Mucosa of stomach (tissue), 1 donor: ENCODE results near the gene CR2.
"Not testable (repeated sequence)": the region's sequence is repeated elsewhere in the genome, so short reads cannot be mapped to it uniquely, and the experiment has no call there.

Source experiments
- H3K27me3 ChIP-seq: one replicate; pipeline ENCODE4 v1.7.0; 2013; ENCODE audit warnings: mild to moderate bottlenecking, low read length; ENCODE audit not compliant: control insufficient read depth, insufficient read depth
- H3K36me3 ChIP-seq: one replicate; pipeline ENCODE4 v1.7.0; 2013; ENCODE audit warnings: low read length; ENCODE audit not compliant: control insufficient read depth, insufficient read depth
- H3K4me1 ChIP-seq: one replicate; pipeline ENCODE4 v1.7.0; 2013; ENCODE audit warnings: mild to moderate bottlenecking, low read length; ENCODE audit not compliant: control insufficient read depth, insufficient read depth
- H3K4me3 ChIP-seq: one replicate; pipeline ENCODE4 v1.7.0; 2013; ENCODE audit warnings: low read length
- H3K9ac ChIP-seq: one replicate; pipeline ENCODE4 v1.7.0; 2013; ENCODE audit warnings: mild to moderate bottlenecking, low read length, moderate library complexity
- H3K9me3 ChIP-seq: one replicate; pipeline ENCODE4 v1.7.0; 2013; ENCODE audit warnings: mild to moderate bottlenecking, low read length, moderate library complexity; ENCODE audit not compliant: control insufficient read depth
- donor health status: Pancreatic carcinoma.

CR2 gene

GRCh38 chr1:207424570-207425131, 29.5 kb upstream of the CR2 start:
- no peaks in the 10 kb centered on the region for H3K9me3 ChIP-seq
- no peaks in the 10 kb centered on the region for H3K4me1 ChIP-seq
- H3K9ac ChIP-seq = no peak overlapping the region
- H3K36me3 ChIP-seq = no peaks in the 10 kb centered on the region
- H3K4me3 ChIP-seq = no peak overlapping the region
- peaks cover 27% of the 10 kb centered on the region for H3K27me3 ChIP-seq

- H3K4me1 ChIP-seq = no peaks in the 10 kb centered on the region
Measured at GRCh38 chr1:207427832-207428585, 26.1 kb upstream of the CR2 start.

GRCh38 chr1:207428783-207429182, 25.3 kb upstream of the CR2 start:
- Histone ChIP-seq H3K4me3 (no peak overlapping the region), H3K27me3 (peaks cover 13% of the 10 kb centered on the region), H3K4me1 (no peaks in the 10 kb centered on the region), H3K9me3 (no peaks in the 10 kb centered on the region), H3K9ac (no peak overlapping the region), H3K36me3 (no peaks in the 10 kb centered on the region)

More at GRCh38 chr1:207427832-207428585, 26.1 kb upstream of the CR2 start:
- H3K9ac ChIP-seq = no peak overlapping the region
- peaks cover 20% of the 10 kb centered on the region for H3K27me3 ChIP-seq
- H3K36me3 ChIP-seq = no peaks in the 10 kb centered on the region
- H3K4me3 ChIP-seq = no peak overlapping the region
- H3K9me3 ChIP-seq = no peaks in the 10 kb centered on the region

GRCh38 chr1:207429963-207430362, 24.2 kb upstream of the CR2 start:
- Histone ChIP-seq H3K9me3 (no peaks in the 10 kb centered on the region), H3K36me3 (no peaks in the 10 kb centered on the region), H3K4me1 (no peaks in the 10 kb centered on the region), H3K4me3 (no peak overlapping the region), H3K9ac (no peak overlapping the region), H3K27me3 (peaks cover 3% of the 10 kb centered on the region)

- H3K9ac ChIP-seq = no peak overlapping the region
- H3K4me3 ChIP-seq = no peak overlapping the region
- no peaks in the 10 kb centered on the region for H3K36me3 ChIP-seq
- H3K9me3 ChIP-seq = no peaks in the 10 kb centered on the region
- no peaks in the 10 kb centered on the region for H3K27me3 ChIP-seq
- H3K4me1 ChIP-seq = no peaks in the 10 kb centered on the region
Measured at GRCh38 chr1:207430602-207431001, 23.5 kb upstream of the CR2 start.

- no peaks in the 10 kb centered on the region for H3K27me3 ChIP-seq
- no peaks in the 10 kb centered on the region for H3K9me3 ChIP-seq
- H3K9ac ChIP-seq = no peak overlapping the region
- H3K4me3 ChIP-seq = no peak overlapping the region
- no peaks in the 10 kb centered on the region for H3K36me3 ChIP-seq
- no peaks in the 10 kb centered on the region for H3K4me1 ChIP-seq
Measured at GRCh38 chr1:207431508-207431907, 22.6 kb upstream of the CR2 start.

GRCh38 chr1:207433435-207433834, 20.7 kb upstream of the CR2 start:
- no peak overlapping the region for H3K9ac ChIP-seq
- H3K4me1 ChIP-seq = no peaks in the 10 kb centered on the region
- no peak overlapping the region for H3K4me3 ChIP-seq
- H3K27me3 ChIP-seq = no peaks in the 10 kb centered on the region
- no peaks in the 10 kb centered on the region for H3K9me3 ChIP-seq
- no peaks in the 10 kb centered on the region for H3K36me3 ChIP-seq

GRCh38 chr1:207436746-207437145, 17.4 kb upstream of the CR2 start:
- not testable (repeated sequence) for H3K9me3 ChIP-seq, H3K4me3 ChIP-seq, H3K36me3 ChIP-seq, H3K9ac ChIP-seq, H3K4me1 ChIP-seq, H3K27me3 ChIP-seq

GRCh38 chr1:207440626-207441025, 13.5 kb upstream of the CR2 start:
- no peak overlapping the region for H3K9ac ChIP-seq
- H3K36me3 ChIP-seq = no peaks in the 10 kb centered on the region
- H3K4me1 ChIP-seq = no peaks in the 10 kb centered on the region
- no peak overlapping the region for H3K4me3 ChIP-seq
- no peaks in the 10 kb centered on the region for H3K9me3 ChIP-seq
- no peaks in the 10 kb centered on the region for H3K27me3 ChIP-seq

GRCh38 chr1:207444514-207445217, 9.5 kb upstream of the CR2 start:
- Histone ChIP-seq H3K9me3 (no peaks in the 10 kb centered on the region), H3K27me3 (no peaks in the 10 kb centered on the region), H3K4me1 (no peaks in the 10 kb centered on the region), H3K36me3 (no peaks in the 10 kb centered on the region), H3K9ac (no peak overlapping the region), H3K4me3 (no peak overlapping the region)

- peaks cover 51% of the 10 kb centered on the region for H3K27me3 ChIP-seq
- H3K9me3 ChIP-seq = no peaks in the 10 kb centered on the region
- no peaks in the 10 kb centered on the region for H3K36me3 ChIP-seq
- peaks cover 12% of the 10 kb centered on the region for H3K4me1 ChIP-seq
- H3K9ac ChIP-seq = no peak overlapping the region
- H3K4me3 ChIP-seq = no peak overlapping the region
Measured at GRCh38 chr1:207453710-207454045, 450 bp upstream of the CR2 start.

GRCh38 chr1:207455183-207455754, 1.1 kb downstream of the CR2 start:
- Histone ChIP-seq H3K4me3 (no peak overlapping the region), H3K36me3 (no peaks in the 10 kb centered on the region), H3K9ac (no peak overlapping the region), H3K9me3 (no peaks in the 10 kb centered on the region), H3K27me3 (peaks cover 46% of the 10 kb centered on the region), H3K4me1 (peaks cover 12% of the 10 kb centered on the region)
